Esophagus mucosa (tissue), 1 donor: ENCODE data around the gene CA5A. TPM values are rescaled to one million over a fixed set of nuclear protein-coding genes. Genes with fewer than 3 reads are reported as not detected.

ENCODE experiments used
- ATAC-seq: fragments of 200-7000 bp; cut with Tn5 transposase; one replicate; pipeline ENCODE4 v1.9.1; 2020
- total RNA-seq: library from RNA; stranded (reverse); gene quantifications from one replicate; pipeline ENCODE4 v1.2.4, GENCODE V29; 2023
- donor health status: DM: yes; HTN: yes; CAD: no.

Gene CA5A
- total RNA-seq, 1 donor from 2014 or later, result not detected

DNA sequence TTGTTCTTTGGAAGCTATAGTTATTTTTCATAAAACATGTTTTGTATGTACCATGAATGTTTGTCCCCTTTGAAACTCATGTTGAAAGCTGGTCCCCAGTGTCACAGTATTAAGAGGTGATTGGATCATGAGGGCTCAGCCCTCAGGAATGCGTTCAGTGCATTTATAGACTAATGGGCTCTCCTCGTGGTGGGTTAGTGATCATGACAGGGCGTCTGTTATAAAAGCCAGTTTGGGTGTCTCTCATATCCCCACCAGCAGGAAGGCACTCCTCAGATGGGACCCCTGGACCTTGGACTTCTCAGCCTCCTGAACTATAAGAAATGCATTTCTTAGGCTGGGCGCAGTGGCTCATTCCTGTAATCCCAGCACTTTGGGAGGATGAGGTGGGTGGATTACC lies 25.3 kb upstream of the CA5A start:
- ATAC-seq, result no peak

DNA sequence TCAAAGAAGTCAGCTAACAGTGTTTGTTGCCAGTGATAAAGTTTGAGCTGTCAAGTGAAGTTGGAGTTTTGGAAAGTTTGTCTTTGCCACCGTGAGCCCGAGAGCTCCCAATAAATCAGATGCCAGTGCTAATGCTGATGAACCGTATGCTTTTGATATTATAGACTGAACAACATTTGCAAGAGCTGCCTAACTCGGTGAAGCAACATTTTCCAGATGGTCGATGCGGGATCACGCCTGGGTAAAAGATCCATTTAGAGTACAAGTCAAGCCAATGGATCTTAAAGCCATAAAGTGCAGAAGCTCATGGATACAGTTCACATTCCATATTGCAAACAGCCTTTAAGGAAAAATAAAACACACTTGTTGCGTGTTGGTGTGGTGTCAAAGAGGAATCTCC lies 24.5 kb upstream of the CA5A start:
- no peak for ATAC-seq

DNA sequence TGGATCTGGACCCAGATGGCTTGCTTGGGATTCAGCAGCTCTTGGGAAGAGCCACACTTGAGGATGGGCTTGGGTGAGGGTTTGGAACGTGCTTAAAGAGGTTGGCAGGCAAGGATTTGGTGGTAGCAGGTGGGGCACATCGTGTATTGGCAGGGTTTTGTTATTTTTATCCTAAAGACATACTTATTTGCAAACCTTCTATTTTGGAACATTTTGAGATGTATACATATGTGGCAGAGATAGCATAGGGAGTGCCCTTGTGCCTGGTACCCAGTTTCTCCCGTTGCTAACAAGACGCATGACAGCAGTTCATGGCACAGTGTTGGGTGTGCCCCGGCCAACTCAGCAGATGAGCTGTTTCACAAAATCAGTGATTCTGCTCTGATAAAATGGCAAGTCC lies 24.0 kb upstream of the CA5A start:
- no peak for ATAC-seq

DNA sequence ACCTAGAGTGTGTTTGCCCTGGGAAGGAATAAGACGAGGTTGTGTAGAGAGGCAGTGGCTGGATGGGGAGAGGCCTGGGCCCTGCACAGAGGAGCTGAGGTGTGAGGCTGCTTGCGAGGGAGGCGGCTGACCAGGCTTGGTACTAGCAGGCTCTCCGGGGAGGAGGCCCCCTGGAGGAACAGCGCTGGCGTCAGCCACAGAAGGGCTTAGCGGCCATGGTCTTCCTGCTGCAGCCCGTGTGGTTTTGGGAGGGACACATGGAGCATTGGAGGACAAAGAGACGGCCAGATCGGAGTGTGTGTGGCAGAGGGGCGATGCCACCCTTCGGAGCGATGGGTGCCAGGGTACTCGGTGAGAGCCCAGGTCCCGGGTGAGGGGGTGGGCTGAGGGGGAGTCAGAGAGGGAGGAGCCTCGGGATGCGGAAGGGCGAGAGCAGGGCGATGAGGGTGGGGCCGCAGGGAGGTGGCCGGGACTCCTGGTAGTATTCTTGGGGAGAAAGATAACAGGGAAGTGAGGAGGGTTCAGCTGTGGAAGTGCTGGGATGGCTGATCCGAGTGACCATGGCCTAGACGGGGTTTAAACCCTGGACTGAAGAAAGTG lies 23.2 kb upstream of the CA5A start:
- peak; percentile 3 for ATAC-seq

DNA sequence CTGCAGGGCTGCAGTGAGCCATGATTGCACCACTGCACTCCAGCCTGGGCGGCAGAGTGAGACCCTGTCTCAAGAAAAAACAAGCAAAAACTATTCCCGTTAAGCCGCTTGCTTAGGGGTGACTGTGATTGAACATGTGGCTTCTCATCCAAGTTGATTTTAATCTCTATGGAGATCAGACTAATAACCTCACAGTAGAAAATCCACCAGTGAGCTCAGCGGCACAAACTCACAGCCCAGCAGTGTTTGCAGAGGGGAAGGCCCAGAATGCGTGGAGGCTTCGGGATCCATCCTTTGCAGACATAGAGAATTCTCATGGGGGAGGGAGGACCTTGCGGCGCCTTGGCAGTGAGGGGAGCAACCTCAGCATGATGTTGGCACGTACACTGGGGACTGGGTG lies 22.3 kb upstream of the CA5A start:
- no peak for ATAC-seq

DNA sequence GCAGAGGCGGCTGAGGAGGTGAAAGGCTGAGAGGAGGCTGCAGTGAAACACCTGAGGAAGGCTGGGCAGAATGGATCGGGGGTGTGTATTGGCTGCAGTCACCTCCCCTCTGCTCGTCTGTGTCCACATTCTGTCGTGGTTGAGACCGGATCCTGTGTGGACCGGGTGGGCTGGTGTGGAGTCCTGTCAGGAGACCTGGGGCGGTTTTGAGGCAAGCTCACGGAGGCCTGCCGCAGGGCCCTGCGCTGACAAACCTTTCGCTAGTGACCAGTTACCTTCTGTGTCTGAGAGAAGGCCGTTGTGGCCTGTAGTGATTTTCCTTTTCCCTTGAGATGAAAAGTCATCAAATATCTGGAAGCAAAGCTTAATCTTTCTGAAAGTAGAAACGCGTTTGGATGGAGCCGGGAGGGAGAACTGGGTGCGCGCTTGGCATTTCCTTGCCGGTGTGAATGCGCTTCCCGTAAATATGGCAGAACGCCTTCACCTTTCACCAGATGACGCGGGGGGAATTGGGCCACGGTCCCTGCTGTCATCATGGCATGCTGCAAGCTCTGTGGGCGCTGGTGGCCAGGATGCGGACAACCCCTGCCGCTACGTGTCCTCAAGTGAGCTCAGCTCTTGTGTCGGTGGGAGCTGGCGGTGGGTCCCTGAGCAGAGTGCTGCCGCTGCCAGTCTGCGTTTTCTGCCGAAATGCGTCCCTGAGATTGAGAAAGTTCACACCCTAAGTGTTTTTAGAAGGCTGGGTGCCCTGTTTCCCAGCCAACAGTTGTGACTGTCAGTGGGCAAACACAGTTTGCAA lies 21.2 kb upstream of the CA5A start:
- no peak for ATAC-seq

DNA sequence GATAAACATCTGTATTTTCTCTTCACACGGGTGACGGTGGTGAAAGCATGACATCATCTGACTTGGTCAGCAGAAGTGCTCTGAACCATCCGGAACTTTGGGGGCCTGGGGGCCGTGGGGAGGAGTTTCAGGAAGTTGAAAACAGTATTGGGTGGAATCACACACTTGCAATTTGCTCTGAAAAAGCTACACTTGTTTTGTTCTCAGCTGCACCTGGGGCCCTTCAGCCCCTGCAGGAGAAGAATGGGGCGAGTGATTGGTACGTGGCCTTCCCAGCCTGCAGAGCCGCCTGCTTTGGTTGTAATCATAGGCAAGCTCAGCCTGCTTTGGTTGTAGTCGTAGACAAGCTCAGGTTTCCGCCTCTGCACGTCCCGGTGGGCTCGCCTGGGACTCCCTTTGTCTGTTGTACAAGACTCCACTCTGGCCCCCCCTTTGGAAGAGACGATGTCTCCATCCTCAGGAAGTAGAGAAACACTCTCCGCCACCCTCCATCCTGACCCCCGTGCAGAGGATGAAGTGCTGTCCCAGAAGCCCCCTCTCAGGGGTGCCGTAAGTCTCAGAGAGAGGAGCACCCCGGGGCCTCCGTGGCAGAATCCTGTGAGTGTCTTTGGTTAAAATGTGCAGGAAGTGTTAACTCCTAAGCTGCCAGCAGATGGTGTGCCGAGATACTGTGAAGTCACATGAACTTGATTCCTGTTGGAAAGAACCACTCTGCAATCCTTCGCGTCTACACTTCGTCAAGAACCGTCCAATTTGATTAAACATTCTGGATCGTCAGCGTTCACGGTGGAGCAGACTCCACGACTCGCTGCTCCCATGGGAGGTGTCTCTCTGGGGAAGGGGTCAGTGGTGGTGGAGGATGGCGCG lies 20.3 kb upstream of the CA5A start:
- ATAC-seq, result no peak

DNA sequence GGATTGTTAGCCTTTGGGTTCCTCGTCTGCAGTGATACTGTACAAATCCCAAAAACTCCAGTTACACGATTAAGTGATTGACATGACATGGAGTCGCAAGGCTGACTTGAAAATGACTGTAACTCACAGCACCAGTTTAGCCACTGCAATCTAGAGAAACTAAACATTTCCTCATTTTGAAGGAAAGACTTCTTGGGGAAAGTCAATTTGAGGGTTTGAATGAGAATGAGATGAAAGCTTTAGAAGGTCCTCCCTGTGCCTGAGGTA lies 19.7 kb upstream of the CA5A start:
- ATAC-seq, result no peak

DNA sequence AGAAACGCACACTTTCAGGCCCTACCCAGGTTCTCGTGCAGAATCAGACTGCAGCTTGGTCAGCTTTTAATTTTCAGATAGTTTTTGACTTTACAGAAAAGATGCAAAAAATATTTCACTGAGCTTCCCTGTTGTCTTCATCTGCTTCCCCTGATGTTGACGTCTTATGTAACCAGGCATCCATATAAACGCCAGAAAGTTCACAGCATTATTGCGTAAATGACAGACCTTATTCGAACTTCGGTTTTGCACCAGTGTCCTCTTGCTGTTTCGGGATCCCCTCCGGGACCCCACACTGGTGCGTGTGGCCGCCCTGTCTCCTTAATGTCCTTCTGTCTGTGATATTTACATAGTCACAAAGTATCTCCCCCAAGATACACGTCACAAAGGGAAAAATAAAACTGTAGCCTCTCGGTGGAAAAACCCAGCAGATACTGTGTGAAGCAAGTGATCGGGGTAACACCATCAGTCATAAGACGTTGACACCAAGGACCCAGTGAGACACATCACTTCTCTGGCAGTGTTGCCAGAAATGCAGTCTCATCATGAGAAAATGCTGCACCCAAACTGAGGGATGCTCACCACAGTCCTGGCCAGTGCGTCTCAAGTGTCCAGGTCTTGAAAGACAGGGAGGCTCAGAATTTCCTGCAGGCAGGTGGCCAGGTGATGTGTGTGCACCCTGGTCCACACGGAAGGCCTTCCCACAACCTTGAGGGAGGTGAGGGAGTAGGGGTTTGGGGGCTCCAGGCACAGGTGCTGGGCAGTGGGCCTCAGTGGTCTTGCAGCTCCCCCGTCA lies 19.2 kb upstream of the CA5A start:
- no peak for ATAC-seq

DNA sequence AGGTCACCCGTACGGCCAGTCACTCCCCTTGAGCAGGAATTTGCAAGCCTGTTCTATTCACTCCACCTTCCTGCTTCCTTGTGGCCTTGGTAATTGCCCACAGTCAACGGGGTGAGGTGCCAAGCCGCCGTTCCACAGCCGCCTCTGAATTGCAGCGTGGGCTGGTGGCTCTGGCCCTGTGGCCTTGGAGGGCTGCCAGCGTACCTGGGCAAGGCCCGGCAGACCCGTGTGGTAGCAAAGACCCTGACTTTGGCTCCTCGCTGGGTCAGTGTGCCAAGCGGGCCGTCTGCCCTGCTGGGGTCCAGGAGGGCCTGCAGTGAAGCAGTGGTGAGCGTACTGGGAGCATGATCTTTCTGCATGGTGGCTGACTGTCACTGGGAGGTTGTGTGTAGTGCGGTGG lies 18.5 kb upstream of the CA5A start:
- no peak for ATAC-seq

DNA sequence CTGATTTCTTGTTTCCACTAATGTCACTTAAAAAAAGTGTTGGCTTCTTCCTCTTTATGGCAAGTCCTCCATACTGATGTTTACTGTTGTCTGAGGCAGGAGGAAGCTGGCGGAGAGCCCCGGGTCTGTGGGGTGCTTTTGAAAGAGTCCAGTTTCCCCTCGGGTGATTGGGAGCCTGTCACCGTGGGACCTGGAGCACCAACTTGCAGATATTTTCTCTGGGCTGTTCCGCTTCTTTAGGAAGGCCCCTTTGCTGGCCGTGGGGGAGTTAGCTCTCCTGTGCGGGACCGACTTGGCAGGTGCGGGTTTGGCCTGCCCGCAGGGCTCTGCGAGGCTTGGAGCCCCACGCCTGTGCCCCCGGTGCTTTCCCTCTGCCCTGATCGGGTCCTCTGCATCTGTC lies 18.0 kb upstream of the CA5A start:
- no peak for ATAC-seq

DNA sequence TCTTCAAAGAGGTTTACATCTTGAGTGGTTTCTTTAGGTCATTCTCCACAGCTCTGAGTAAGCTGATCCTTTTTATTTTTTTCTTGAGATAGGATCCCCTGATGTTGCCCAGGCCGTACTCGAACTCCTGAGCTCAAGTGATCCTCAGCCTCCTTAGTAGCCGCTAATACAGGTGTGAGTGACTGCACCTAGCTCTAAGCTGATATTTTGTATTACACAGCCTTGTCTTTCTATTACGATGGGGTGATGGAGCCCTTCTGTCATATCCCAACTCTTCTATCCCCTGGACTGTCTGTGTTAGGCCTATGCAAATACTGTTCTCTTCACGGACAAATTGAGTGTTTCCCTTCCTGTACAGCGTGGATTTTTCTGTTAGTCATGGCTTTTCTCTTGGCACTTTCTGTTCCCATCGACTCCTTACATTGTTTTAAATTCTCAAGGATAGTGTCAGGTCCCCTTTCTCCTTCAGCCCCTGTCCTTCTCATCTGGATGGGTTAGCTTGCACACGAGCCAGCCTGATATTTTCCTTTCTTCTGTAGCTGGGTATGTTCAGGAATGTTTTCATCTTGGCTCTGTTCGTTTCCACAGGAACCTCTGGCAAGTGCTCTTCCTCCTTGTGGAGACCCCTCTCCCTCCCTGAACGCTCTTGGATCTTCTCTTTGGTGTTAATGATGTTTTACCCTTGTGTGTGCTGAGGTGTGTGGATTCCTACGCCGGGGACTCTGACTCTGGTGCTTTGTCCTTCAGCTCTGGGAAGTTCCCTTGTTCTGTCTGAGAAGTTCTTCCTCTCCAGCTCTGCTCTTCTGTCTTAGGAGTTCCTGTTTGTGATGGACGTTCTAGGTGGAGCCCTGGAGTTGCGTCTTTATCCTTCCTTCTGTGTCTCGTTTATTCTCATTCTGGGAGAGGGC lies 17.2 kb upstream of the CA5A start:
- ATAC-seq, result no peak

DNA sequence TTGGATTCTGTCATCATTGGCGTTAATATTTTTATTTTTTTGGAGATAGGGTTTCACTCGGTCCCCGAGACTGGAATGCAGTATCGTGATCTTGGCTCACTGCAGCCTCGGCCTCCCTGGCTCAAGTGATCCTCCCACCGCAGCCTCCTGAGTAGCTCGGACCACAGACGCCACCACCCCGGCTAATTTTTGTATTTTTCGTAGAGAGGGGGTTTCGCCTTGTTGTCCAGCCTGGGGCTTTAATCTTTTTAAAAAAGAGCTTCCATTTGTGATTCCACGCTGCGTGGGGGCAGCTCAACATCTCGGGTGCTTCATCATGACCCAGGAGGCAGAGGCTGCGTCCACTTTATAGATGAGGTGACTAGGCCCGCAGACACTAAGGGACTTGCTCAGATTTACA lies 16.4 kb upstream of the CA5A start:
- ATAC-seq, result no peak

DNA sequence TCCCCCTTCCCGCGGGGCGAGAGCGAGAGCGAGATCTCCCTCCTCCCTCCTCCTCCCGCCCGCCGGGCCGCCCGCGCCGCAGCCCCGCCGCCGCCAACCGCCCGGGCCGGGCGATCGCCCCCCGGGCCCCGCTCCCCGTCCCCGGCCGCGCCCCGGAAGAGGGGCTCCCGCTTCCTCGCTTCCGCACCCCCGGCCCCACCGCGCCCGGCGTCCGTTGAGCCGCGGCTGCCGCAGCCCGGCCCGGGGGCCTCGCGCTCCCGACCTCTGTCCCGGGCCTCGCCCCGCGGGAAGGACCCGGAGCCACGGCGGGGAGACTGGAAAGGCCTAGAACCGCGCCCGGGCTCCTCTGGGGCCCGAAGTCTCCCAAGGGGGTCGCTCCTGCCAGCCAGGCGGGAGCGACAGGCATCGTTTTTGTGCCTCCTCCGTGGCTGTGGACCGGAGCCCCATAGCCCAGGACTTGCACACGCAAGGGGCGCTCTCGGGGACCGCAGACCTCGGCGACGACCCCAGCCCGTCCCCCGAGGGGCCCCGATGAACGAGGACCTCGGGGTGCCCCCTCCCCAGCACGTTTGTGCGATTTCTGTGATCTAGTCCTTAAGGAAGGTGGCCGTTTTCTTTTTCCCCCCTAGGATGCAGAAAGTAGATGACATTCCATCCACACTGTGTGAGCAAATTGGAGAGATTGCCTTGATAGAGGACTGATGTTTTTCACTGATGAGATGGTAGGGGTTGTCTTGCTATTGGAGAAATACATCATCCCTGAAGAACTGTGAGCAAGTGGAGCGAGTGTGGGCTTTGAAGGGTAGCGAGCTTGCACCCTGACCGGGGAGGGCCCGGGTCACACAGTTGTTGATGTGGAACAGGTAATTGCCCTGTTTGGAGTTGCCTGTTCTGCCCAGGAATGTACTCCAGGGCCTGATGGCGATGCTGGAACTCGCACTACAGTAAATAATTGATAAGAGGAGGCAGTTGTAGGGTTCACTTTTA lies 15.5 kb upstream of the CA5A start:
- ATAC-seq, result no peak

DNA sequence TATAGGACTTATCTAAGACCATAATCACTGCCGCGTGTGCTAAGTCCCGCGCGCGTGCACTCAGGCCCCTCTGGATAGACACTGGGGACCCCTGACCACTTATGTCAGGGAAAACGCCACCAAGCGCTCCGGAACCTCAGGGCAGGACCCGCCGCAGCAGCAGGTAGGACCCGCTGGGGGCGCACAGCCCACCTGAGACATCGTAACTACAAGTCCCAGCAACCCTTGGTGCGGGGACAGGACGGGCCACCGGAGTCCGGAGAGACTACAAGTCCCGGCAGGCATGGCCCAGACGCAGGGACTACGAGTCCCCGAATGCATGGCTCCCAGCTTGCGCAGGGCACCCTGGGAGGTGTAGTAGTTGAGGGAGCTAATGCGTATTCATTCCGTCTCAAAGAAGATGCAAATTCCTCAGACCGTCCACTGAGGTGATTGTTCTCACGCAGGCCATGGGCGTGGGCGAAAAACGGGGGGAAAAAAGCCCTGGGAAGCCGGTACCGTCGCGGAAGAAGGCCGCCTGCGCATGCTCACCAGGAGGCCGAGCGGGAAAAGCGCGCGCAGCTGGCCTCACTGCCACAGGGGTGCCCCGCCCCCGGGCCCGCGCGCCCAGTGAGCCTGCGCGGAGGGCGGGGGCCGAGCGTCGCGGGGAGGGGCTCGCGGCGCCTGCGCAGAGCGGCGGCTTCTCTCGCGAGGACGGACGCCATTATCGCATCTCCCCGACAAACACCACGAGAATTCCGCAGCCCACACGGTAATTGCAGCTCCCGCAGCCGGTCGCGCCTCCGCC lies 14.6 kb upstream of the CA5A start, which contains the start of gene BANP:
Gene BANP, plus strand, starts transcription at position 670 of the 787 bp plus-strand sequence. CDS start 23,682 bp downstream, outside the sequence.
- ATAC-seq, result peak; percentile 93

DNA sequence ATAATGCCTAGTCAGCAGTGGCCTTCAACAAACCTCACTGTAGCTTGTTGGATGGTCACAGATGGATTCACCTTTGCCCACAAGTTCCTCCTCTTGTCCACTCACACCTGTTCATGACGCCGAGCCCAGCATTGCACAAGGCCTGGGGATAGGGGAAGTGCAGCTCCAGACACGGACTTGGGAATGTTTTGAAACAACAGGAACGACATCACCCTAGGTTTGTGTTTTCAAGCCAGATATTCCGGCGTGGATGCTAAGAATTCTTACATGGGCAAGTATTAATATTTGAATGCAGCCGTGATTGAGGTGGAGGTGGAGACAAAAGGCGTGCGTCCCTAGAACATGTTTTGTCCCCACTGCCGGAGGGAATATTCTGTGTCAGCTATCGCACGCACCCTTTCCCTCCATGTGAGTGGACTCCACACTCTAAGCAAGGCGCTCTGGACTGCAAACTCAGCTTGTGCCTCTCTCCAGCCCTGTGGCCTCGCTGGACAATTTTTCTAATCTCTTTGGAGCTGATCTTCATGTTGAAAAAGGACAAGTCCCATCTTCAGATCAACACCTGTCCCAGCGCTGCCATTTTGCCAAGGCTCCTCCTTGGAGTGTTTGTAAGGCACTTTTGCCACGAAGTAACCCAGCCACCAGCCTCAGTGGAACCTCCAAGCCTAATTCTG lies 12.9 kb upstream of the CA5A start:
- ATAC-seq, result no peak

DNA sequence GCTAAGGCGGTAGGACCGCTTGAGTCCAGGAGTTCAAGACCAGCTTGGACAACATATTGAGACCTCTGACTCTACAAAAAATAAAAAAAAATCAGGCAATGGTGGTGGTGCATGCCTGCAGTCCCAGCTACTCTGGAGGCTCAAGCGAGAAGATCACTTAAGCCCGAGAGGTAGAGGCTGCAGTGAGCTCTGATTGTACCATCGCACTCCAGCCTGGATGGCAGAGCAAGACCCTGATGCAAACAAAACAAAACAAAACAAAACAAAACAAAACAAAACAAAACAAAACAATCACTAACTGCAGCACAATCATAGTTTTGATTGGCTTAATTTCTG lies 12.4 kb upstream of the CA5A start:
- no peak for ATAC-seq

DNA sequence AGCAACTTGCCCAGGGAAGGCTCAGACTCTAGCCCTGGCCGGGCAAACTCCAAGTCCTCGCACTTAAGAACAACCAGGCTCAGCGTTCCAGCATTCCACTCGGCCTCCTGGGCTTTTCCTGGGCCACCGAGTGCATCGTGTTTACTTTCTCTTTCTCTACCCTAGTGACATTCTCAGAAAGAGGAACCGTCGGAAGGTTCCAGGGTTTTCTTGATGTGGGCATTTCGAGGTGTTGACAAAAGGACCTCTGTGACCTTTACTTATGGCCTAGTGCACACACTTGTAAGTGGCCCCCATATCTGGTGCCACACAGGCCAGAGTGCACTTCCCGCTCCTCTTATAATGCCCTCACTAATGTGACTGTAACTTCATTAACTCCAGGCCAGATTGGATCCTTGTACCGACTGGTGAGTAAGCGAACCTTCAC lies 11.8 kb upstream of the CA5A start:
- ATAC-seq, result no peak
